ENCODE results near the gene MTHFD1. TPM values are rescaled to one million over a fixed set of nuclear protein-coding genes. Genes with fewer than 3 reads are reported as not detected.
A peak's percentile ranks its signal among the peaks of the same experiment; 100 is the strongest.

Gene MTHFD1
- total and polyA plus RNA-seq, 9 of the 15 experiments (the other 6 are each of a cell fraction or from before 2014, with no cell fraction given) = 66.7 to 158 (median 90.9) TPM

GRCh38 chr14:64387782-64388532, at the start of gene MTHFD1 (continued):
- TF ChIP-seq ZBTB33 (CRISPR knock-in tag; IDR thresholded peaks at IDR 0.05) (no peak), RBM22 (IDR thresholded peaks at IDR 0.05; ENCODE audit: low read depth, low read length, poor library complexity, severe bottlenecking) (no peak), RCOR1 (IDR thresholded peaks at IDR 0.05; ENCODE audit: borderline replicate concordance in 1 of 2, low read depth in 2 of 2, low read length in 2 of 2) (no peak; a peak in 1 of 4 replicates), MAFK (IDR thresholded peaks at IDR 0.05; ENCODE audit: low read length) (no peak), GABPB2 (CRISPR knock-in tag; conservative IDR thresholded peaks at IDR 0.05) (no peak), HDAC2 (IDR thresholded peaks at IDR 0.05) (peak; percentile 66; the same call in 1 of the 2 replicates), SNIP1 (IDR thresholded peaks at IDR 0.05; ENCODE audit: low read depth) (no peak), HMBOX1 (IDR thresholded peaks at IDR 0.05) (no peak), HES1 (IDR thresholded peaks at IDR 0.05; ENCODE audit: low read depth) (no peak), MBD2 (IDR thresholded peaks at IDR 0.05; ENCODE audit: borderline replicate concordance, low read depth) (peak; percentile 74; the same call in 1 of the 2 replicates), MTA1 (IDR thresholded peaks at IDR 0.05; ENCODE audit: borderline replicate concordance) (no peak), RNF219 (CRISPR knock-in tag; IDR thresholded peaks at IDR 0.05) (no peak), TEAD1 (CRISPR knock-in tag; IDR thresholded peaks at IDR 0.05) (no peak), CTBP1 (IDR thresholded peaks at IDR 0.05; ENCODE audit: borderline replicate concordance) (no peak), MAFF (IDR thresholded peaks at IDR 0.05; ENCODE audit: low read length) (no peak), TSC22D4 (tag; IDR thresholded peaks at IDR 0.05) (no peak), MCM2 (IDR thresholded peaks at IDR 0.05; ENCODE audit: low read depth) (no peak), NFXL1 (CRISPR knock-in tag; IDR thresholded peaks at IDR 0.05) (no peak), STAT6 (CRISPR knock-in tag; IDR thresholded peaks at IDR 0.05) (no peak), BCOR (IDR thresholded peaks at IDR 0.05) (no peak)
